HG03378 (cell line): Measurements from ENCODE around the gene ARHGAP6.
"Not testable (repeated sequence)": the region's sequence is repeated elsewhere in the genome, so short reads cannot be mapped to it uniquely, and the experiment has no call there.

Source experiments
- ATAC-seq: cut with Tn5 transposase; IDR thresholded peaks from one replicate; pipeline ENCODE4 v1.9.1; 2021; ENCODE audit warnings: mild to moderate bottlenecking, moderate library complexity; ENCODE audit not compliant: unreplicated experiment

The ARHGAP6 gene

GRCh38 chrX:11363825-11364224 lies 301.9 kb downstream of the ARHGAP6 start:
- ATAC-seq: not testable (repeated sequence)

- peak; percentile 94 for ATAC-seq
Measured at GRCh38 chrX:11363069-11363594, 302.6 kb downstream of the ARHGAP6 start.

DNA sequence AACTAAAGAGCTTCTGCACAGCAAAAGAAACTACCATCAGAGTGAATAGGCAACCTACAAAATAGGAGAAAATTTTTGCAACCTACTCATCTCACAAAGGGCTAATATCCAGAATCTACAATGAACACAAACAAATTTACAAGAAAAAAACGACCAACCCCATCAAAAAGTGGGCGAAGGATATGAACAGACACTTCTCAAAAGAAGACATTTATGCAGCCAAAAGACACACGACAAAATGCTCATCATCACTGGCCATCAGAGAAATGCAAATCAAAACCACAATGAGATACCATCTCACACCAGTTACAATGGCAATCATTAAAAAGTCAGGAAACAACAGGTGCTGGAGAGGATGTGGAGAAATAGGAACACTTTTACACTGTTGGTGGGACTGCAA lies 304.1 kb downstream of the ARHGAP6 start:
- ATAC-seq: not testable (repeated sequence)

DNA sequence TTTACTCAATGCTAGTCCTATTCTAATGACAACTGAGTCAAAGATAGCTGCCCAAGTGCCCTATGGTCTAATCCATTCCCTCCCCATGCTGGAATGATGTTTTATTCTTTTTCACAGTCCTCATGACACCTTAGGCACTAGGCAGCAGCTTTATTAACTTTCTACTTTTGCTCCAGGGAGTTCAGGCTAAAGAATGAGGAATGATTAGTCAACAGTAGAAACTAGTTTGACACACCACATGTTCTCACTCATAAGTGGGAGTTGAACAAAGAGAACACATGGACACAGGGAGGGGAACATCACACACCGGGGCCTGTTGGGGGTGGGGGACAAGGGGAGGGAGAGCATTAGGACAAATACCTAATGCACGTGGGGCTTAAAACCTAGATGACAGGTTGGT lies 309.8 kb downstream of the ARHGAP6 start:
- ATAC-seq: not testable (repeated sequence)

GRCh38 chrX:11355259-11355909 lies 310.3 kb downstream of the ARHGAP6 start:
- no peak for ATAC-seq

DNA sequence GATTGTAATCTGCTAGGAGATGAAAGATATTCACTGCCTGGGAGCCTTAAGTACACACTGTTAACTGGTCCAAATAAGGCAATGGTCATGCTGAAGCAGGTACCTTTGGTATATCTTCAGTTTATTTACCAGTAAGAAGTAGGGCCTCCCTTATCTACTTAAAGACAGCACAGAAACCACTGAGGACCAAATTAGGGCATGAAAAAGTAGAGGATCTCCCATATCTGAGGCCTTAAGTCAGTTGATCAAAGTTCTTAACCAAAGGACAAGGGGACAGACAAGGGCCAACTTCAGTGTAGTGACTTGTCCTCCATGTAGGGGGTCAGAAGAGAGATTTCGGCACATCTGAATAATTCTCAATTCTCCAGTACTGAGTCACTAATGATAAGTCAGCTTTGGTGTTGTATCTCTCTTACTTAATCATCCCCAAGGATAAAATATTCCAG lies 313.4 kb downstream of the ARHGAP6 start:
- ATAC-seq: no peak

GRCh38 chrX:11351375-11352295 lies 314.1 kb downstream of the ARHGAP6 start:
- peak; percentile 18 for ATAC-seq

DNA sequence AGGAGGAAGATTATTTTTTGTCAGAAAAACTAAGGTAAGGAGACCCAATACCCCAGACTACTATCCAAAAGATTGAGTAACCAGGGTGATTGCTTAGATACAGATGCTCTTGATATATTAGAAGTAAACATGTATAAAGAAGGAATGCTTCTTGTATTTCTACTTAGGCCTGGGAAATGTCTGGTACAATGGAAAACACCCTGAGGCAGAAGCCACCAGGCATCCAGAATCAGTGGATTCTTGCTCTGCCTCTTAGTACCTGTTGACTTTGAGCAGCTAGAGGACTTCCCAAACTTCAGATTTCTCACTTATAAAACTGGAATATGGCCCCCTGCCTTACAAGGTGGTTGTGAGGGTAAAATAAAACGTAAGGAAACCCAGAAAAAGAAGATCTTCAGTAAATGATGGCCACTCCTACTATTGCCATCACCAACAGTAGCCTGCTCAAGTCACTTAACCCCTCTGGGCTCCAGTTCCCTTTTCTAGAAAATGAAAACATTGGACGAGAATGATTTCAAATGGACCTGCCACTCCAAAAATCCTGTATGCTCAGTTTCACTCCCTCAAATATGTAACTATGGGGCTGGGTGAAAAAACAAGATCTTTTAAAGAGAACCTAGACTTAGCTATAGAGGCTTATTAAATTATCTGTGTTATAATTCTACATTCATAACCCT lies 315.9 kb downstream of the ARHGAP6 start:
- no peak for ATAC-seq

- no peak for ATAC-seq
Measured at GRCh38 chrX:11349020-11349419, 316.7 kb downstream of the ARHGAP6 start.

DNA sequence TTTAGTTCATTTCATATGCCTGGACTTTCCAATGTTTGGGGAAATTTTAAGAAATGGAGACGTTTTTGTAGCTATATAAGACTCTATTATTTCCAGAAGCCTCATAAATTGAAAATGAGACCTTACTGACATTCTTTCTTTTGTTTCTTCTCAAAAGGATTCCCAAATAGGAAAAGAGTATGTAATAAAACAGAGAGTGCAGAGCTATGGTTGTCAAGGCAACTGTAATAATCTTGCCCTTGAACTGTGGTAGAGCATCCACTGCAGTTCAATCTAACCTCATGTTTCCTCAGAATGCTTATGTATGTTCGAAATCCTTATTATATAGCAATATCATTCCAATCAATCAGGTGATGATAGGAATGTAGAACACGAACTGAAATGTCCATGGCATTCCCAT lies 318.4 kb downstream of the ARHGAP6 start:
- ATAC-seq: no peak

DNA sequence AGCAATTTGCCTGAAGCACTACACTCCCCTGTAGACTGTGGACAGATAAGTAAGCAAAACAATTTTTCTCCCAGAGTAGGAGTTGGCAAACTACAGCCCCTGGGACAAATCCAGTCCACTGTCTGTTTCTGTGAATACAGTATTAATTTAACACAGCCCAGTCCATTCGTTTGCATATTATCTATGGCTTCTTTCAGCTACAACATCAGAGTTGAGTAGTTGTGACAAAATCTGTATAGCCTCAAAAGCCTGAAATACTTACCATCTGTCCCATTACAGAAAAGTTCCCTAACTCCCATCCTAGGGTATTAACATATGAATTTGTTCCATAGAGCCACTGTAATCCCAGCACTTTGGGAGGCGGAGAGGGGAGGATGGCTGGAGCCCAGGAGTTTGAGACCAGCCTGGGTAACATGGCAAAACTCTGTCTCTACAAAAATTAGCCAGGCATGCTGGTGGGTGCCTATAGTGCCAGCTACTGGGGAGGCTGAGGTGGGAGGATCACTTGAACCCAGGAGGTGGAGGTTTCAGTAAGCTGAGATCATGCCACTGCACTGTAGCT lies 319.5 kb downstream of the ARHGAP6 start:
- no peak for ATAC-seq

DNA sequence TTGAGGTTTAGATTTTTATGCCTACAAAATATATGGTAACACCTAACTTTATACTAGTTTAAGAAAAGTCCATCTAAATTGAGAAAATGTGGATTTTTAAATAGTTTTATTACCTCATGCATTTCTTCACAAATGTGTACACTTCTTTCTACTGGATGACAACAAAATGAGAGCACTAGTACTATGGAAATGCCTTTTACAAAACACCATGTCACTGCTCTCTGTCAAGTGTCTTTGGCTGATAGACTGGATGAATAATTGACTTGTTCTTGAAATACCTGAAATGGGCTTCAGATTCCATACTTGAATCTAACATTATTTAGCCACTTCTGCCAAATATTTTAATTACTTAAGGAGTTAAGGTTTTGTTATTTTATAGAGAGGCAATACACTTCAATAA lies 323.0 kb downstream of the ARHGAP6 start:
- no peak for ATAC-seq

DNA sequence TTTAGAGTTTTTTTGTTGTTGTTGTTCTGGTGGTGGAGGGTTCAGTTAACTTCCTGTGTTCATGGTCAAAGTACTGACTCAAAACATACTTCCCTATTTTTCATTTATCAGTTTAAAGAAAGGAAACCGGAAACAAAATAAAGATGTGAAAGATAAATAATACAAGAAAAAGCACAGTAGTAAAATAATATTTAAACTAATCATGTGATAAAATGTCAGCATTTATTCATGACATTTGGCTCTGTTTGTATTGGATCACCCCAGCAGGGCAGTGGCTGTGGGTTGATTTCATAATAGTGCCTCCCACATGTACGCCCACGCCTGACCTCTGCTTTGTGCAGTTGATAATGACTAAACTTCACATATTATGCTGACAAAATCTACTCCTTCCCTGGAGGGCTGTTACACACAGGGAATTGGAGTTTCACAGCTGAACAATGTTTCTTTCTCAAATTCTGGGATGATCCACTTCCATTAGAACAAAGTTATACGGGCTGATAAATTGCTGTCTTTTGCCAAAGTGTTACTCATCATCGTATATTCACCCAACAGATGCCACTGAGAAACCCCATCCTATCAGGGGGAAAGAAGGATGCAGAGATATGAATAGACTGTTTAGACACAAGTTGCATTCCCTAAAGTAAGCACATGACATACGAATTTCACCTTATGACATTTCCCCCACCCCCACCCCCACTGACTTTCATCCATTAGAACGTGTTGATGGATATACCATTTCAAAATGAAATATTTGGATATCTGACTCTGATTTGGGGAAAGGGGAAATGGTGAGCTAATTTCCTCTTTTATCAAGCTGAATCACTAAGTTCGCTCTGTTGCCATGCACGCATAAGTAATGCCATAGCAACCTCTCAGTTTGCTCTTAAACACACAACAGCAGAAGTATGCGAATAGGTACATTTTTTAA lies 324.2 kb downstream of the ARHGAP6 start:
- ATAC-seq: peak; percentile 92

DNA sequence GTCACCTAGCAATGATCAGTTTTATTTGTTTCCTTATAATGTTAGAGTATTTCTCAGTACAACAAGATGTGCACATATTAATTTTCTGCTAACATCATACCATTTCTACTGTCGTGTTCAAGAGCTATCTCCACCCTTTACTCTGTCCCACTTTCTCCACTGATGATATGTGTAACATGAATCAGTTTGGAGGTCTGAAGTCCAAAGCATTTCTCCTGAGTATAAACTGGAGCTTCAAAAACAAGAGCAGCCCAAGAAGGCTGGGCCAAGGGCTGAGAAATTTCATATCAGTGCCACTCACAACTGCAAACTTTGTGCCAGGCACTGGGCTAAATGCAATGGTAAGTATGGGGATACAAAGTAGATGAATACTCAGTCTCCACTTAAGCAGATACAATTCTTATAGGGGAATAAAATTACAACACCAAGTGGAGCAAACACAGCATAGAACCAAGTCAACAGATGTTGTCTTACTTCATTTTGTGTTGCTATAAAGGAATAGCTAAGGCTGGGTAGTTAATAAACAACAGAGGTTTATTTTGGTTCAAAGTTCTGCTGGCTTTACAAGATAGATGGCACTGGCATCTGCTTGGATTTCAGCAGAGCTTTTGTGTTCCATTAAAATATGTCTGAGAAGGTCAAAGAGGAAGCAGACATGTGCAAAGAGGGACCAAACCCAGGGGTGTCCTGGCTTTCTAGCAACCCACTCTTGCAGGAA lies 328.3 kb downstream of the ARHGAP6 start:
- no peak for ATAC-seq

GRCh38 chrX:11336201-11336600 lies 329.5 kb downstream of the ARHGAP6 start:
- no peak for ATAC-seq

- ATAC-seq: no peak
Measured at GRCh38 chrX:11334165-11334564, 331.6 kb downstream of the ARHGAP6 start.

DNA sequence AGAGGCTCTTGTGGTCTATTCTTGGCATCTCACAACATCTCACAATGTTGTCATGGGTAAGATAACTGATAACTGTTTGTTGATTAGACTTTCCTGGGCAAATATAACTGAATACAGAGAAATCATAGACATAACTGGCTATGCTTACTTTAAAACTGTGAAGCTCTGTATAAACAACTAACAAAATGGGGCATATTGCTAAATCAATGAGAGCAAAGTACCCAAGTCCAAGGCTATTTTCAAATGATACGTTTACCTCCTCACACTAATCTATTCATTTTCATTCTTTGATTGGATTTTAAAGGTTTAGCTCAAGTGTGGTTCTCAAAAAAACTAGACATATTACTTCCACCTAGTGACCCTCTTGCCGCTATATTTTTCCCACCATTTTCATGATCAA lies 333.9 kb downstream of the ARHGAP6 start:
- ATAC-seq: no peak

DNA sequence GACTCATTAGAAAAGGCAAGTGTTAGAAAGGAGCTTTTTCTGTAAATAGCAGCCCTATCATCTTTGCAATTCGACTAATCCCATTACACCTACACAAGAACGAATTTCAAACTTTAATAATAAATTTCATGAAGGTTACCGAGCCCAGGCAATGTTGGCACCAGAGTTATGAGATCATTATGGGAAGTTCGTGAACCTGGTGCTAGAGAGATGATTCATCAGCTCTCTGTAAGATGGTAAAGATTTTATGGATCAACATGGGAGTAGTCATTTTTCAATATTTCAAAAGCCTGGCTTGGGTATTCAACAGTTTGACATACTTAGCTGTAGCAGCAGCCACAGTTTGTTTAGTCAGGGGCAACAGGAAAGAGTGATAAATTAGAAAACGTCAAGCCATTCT lies 336.7 kb downstream of the ARHGAP6 start:
- no peak for ATAC-seq

DNA sequence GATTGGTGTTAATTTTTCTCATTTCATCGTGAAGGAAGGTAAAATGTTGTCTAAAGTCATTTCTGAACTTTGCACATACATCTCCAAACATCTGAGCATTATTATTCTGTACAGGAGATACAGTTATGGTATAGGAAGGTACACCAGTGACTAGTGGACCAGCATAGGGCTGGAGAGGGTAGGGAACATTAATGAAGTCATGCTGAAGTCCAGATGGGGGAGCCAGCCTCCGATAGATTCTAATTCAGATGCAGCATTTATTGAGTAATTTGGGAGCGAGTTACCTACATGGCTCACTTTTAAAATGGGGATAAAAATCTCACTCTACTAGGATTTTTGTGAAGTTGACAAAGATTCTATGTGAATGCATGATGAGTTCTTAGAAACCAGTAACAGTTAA lies 337.6 kb downstream of the ARHGAP6 start:
- no peak for ATAC-seq
